GM19239 (cell line): Measurements from ENCODE around the gene ZC4H2.
"Not testable (repeated sequence)": the region's sequence is repeated elsewhere in the genome, so short reads cannot be mapped to it uniquely, and the experiment has no call there.

Source experiments
- DNase-seq: peaks from one replicate; pipeline ENCODE4 v3.0.0; 2011; ENCODE audit warnings: low spot score; ENCODE audit not compliant: insufficient read length
- FAIRE-seq: peaks from 2 replicates; lab custom pipeline; 2011; peaks lifted over from hg19 to GRCh38; lab: Jason Lieb, UNC

The ZC4H2 gene, protein sequence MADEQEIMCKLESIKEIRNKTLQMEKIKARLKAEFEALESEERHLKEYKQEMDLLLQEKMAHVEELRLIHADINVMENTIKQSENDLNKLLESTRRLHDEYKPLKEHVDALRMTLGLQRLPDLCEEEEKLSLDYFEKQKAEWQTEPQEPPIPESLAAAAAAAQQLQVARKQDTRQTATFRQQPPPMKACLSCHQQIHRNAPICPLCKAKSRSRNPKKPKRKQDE

DNA sequence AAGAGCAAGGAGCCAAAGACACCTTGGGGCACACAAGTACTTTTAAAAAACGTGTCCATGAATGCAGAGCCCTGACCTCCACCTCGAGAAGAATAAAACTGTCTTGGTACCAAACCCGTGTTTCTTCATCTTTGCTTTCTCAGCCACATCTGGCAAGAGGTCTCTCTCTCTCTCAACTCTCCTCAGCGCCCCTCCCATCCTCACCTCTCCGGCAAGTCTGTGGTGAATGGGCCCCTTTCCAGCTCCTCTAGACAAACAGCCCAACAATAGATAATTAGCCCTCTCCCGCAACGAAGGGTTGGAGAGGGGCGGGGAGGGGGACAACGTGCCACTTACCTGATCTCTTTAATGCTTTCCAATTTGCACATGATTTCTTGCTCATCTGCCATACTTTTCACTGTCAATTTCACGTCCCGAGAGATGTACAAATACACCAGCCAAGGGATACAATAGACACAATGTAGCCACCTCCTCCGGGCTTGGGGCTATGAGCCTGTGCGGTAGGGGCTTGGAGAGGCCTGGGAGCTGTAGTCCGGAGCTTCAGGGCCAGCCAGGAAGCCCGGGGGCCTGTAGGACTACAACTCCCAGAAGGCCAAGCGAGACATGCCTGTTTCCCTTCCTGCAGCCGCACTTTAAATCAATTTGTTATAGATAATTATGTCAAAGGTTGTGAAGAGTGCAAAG is at the start of gene ZC4H2:
TSS of gene ZC4H2 (minus strand) at position 462 of the 684 bp plus-strand sequence. CDS start at position 389, 73 bp downstream.
- FAIRE-seq: peak; percentile 95
- peak; percentile 38 for DNase-seq

DNA sequence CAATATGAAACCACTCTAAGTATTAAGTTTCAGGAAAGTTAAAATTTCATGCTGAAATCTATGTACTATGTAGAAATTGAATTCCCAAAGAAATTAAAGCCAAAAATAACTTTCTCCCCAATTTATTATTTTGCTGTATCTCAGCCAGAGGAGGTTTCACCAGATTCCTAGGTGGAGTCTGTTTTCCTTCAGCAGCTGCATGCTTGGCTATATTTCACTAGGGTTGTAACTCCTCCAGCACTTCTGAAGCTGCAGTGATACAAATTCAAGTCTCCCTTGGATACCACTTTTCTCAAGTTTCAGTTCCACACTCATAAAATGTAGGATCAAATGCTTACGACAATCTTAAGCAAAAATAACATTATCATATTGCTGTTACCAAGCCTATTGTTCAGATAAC is 41.2 kb upstream of the ZC4H2 start:
- FAIRE-seq: no peak
- DNase-seq: no peak

DNA sequence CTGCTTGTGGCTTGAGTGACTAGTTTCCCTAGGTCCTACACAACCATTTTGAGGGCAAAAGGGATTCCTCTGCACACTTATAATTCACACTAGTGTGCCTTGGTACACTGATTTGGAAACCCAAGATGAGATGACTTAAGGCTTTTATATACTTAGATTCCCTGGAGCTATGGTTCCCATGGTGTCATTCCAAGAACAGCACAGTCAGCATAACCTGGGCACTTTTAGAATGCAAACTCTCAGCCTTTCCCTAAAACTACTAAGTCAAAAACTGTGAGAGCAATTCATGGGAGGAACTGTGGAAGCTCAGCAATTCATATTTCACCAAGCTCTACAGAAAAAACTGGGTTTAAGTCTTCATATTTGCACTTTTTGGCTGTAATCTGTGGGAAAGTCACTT is 38.0 kb upstream of the ZC4H2 start:
- FAIRE-seq: no peak
- DNase-seq: no peak

DNA sequence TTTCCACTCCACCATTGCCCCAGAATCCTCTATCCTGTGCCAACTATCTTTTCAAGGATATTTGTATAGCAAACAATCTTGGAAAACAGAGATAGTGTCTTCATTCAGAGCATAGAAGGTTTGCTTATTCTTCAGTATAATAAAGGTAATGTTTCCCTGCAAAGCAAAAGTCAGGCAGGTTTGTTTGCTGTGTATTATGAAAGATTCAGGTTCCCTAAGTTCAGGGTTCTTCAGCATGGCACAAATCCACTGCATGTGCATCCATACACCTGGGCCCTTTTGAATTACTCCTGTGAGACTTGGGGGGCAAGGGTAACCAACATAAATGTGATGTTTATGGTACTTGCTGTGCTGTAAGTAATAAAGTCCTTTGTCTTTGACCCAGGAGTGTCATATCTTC is 33.2 kb upstream of the ZC4H2 start:
- DNase-seq: no peak
- FAIRE-seq: no peak

DNA sequence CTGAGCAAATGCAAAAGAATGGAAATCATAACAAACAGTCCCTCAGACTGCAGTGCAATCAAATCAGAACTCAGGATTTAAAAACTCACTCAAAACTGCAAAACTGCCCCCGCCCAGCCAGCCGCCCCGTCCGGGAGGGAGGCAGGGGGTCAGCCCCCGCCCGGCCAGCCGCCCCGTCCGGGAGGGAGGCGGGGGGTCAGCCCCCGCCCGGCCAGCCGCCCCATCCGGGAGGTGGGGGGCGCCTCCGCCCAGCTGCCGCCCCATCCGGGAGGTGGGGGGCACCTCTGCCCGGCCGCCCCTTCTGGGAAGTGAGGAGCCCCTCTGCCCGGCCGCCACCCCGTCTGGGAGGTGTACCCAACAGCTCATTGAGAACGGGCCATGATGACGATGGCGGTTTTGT is 26.0 kb upstream of the ZC4H2 start:
- not testable (repeated sequence) for FAIRE-seq

DNA sequence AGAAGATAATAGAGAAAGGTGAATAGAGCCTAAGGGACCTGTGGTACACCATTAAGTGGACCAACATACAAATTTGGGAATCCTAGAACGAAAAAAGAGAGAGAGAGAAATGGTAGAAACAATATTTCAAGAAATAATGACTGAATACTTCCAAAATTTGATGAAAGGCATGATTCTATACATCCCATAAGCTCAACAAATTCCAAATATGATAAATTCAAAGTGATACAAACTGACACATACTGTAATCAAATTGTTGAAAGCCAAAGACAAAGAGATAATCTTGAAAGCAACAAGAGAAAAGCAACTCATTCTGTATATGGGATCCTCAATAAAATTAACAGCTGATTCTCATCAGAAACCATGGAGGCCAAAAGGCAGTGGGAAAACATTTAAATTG is 20.6 kb upstream of the ZC4H2 start:
- DNase-seq (no peak), FAIRE-seq (no peak)

More for the DNA sequence above, 26.0 kb upstream of the ZC4H2 start:
- not testable (repeated sequence) for DNase-seq

DNA sequence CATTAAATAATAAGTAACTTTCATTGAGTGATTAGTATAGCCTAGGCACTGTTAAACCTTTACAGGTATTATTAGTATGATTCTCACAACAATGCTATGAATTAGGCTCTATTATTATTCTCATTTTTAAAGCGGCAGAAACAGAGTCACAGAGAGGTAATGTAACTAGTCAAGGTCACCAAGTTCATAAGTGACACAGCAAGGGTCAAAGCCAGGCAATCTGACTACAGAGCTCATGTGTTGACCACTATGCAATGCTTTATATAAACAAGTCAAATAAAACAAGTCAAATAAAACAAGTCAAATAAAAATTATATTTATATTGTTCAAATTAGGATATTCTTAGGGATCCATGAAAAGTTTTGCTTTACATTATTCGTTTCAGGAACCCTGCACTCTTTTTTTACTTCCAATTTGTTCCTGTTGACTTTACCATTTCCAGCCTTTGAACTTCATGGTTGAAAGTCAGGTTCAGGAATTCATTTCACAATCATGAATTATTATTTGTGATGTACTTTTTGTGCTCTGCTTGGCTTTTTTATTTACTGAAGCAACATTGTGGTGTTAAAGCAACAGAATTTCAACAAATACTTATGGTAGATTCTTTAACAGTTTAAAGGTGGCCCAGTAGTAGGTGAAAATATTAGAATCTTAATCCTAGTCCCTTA is 18.0 kb upstream of the ZC4H2 start:
- DNase-seq: no peak
- FAIRE-seq: no peak

DNA sequence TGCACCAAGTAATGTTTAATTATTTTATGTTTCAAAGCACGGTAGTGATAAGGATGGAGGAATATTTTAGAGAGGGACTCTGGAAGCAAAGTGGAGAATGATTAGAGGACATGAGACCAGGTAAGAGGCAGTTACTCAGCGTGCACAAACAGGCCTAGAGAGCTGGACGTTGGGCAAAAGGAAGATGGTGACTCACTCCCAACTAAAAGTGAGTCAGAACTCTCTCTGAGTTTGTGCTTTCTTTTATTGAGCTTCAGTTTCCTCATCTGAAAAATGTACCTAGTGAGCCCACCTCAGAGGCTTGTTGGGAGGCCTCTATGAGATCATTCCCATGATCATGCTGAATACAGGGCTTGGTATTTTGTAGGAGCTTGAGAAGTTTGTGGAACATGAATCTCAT is 1.6 kb upstream of the ZC4H2 start:
- DNase-seq (no peak), FAIRE-seq (no peak)

DNA sequence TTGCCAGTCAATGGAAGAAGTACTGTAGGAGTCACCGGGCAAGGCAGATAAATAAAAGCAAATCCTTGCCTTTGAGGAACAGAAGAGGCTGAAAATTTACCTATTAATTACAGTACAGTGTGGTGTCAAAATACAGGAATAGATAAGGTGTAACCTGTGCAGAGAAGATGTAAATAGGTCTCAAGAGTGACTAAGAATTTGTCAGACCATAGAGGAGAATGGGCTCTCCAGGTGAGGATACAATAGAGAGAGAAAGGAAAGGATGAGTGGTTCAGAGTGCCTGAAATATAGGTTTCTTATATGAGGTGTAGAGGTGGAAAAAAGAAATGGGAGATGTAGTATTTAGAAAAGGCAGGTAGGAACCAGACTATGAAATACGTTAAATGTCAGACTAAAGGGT is 801 bp upstream of the ZC4H2 start:
- FAIRE-seq (peak; percentile 63), DNase-seq (no peak)

DNA sequence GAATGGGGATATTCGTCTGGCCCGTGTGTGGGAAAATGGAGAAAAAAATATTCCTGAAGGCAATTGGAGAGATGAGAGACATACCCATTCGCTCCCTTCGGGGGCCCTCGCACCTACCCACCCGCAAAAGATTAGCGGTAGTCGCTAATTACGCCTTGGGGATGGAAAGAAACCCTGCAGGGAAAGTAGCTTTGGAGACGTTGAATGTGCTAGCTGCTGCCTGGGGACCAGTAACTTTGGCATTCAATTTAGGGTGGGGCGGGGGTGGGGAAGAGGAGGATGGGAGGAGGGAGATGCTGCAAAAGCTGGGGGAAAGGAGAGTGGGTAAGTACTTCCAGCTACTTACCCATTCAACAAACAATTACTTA is 407 bp upstream of the ZC4H2 start:
- DNase-seq: no peak
- FAIRE-seq: no peak

DNA sequence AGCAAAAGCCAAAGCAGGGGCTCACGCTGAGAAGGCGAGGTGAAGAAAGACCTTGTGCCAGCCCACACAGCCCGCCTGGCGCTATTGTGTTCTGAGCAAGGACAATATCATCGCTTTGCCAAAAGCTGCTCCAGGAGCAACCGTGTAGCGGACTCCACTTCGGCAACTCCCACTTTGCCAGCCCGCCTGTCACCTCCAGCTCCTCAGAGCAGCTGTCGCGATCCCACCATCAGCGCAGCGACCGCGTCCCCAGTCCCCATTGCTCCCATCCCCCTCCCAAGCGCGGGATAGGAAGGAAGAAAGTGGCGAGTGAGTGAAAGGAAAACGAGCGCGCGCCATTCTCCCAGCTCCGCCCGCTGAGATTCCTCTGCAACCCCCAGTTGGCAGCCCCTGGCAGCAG is 759 bp downstream of the ZC4H2 start:
- DNase-seq: no peak

DNA sequence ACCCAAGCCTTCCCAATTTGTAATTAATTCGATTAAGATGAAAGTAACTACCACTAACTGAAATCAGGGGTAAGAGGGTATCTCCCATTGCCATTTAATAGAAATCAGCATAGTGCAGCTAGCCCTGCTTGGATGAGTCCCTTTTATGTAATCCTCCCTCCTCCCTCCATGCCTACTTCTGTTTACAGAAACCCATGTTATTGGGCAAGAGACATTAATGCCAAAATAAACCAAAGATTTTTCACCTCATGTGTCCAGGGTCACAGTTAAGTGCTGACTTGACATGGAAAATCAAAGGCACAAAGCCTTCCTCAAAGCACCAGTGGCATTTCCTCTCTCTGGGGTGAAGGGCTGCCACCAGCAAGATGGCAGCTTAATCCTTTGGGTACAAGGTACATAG is 50.8 kb downstream of the ZC4H2 start:
- FAIRE-seq: no peak

More for the DNA sequence above, 759 bp downstream of the ZC4H2 start:
- no peak for FAIRE-seq

DNA sequence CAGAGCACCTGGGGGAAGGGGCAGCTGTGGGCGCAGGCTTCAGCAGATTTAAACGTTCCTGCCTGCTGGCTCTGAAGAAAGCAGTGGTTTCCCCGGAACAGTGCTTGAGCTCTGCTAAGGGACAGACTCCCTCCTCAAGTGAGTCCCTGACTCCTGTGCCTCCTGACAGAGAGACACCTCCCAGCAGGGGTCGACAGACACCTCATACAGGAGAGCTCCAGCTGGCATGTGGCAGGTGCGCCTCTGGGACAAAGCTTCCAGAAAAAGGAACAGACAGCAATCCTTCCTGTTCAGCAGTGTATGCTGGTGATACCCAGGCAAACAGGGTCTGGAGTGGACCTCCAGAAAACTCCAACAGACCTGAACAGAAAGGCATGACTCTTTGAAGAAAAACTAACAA is 68.1 kb downstream of the ZC4H2 start:
- DNase-seq: no peak
- FAIRE-seq: no peak

More for the DNA sequence above, 50.8 kb downstream of the ZC4H2 start:
- no peak for DNase-seq

DNA sequence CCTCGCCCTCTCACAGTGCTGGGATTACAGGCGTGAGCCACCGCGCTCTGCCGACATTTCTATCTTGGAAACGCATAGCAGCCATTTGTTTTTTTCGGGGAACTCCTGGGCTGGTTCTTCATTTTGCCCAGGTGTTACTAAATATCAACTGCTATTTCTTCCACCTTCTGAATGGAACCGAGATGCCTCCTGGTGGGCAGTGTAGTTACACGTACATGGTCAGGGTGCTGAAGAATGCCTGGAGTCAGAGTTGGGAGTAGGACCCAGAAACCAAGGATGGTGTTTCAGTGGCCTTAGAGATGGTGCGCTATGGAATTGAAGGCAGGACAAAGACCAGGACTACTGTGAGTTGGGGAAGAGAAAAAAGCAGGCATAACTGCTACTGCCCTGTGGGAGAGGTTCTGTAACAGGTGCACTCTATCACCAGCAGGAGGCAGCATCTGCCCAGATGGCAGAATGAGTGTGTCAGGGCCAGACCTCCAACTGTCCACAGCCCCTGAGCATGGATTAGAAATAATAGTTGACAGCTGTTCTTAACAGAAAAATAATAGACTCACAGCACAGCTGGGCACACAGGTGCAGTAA is 81.7 kb downstream of the ZC4H2 start:
- peak; percentile 8 for FAIRE-seq
- DNase-seq: peak; percentile 20

DNA sequence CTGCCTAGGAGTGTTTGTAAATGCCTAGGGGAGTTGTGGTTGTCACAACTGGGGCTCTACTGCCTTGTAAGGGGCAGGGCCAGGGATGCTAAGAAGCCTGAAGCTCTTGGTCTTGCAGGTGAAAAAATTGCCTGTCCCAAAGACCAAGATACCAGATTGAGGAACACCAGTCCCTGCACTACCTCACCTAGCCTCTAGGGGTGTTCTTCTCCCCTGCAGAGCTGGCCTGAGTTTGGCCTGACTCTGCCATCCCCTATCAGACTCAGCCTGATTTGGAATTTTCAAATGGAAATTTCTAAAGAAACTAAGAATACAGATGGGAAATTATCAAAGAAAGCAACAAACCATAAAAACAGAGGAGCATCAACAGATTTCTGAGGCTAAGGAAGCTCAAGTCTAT is 90.4 kb downstream of the ZC4H2 start:
- no peak for FAIRE-seq
- no peak for DNase-seq

DNA sequence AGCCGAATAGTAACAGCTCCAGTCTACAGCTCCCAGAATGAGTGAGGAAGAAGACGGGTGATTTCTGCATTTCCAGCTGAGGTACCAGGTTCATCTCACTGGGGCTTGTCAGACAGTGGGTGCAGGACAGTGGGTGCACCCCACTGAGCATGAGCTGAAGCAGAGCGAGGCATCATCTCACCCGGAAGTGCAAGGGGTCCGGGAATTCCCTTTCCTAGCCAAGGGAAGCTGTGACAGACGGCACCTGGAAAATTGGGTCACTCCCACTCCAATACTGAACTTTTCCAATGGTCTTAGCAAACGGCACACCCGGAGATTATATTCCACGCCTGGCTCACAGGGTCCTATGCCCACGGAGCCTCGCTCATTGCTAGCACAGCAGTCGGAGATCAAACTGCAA is 97.5 kb downstream of the ZC4H2 start:
- FAIRE-seq, DNase-seq: not testable (repeated sequence)

DNA sequence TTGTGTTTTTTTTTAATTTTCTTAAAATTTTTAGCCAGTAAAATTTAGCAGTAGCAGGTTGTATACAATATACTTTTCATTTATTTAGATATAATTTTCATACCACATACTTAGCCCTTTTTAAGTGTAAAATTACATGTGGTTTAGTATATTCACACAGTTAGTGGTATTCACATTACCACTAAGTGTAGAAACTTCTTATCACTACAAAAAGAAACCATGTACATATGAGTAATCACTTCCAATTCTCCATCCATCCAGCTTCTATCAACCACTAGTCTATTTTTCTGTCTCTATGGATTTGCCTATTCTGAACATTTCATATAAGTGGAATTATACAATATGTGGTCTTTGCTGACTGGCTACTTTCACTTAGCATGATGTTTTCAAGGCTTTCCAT is 109.0 kb downstream of the ZC4H2 start:
- FAIRE-seq: no peak
- DNase-seq: no peak
